K562 (cell line): Measurements from ENCODE around the gene CLSTN1. TPM values are rescaled to one million over a fixed set of nuclear protein-coding genes. Genes with fewer than 3 reads are reported as not detected.

Experiments used
- BACH1 ChIP-seq: fragments of 200-800 bp; sonication (Bioruptor generic); IDR thresholded peaks from 2 replicates; pipeline ENCODE4 v1.6.1; 2016; ENCODE audit warnings: missing genetic modification characterization, missing compliant biosample characterization
- CBX1 ChIP-seq: sonication (generic); IDR thresholded peaks from 2 replicates; pipeline ENCODE4 v1.6.1; 2016; ENCODE audit warnings: antibody characterized with exemption, low read depth, mild to moderate bottlenecking
- DDX20 ChIP-seq: fragments of 450-650 bp; IDR thresholded peaks from 2 replicates; pipeline ENCODE4 v1.6.1; 2016; ENCODE audit warnings: missing genetic modification characterization, low read depth, mild to moderate bottlenecking, missing compliant biosample characterization, moderate library complexity
- E4F1 ChIP-seq: fragments of 250-450 bp; sonication (Bioruptor Pico); IDR thresholded peaks from 2 replicates; pipeline ENCODE4 v1.5.0; 2021; ENCODE audit warnings: mild to moderate bottlenecking, borderline replicate concordance
- EZH2 ChIP-seq: IDR thresholded peaks from 2 replicates; pipeline ENCODE4 v1.6.1; 2012; ENCODE audit warnings: low read depth, mild to moderate bottlenecking, inconsistent platforms, low read length, borderline replicate concordance
- FOSL1 ChIP-seq: fragments of 200-800 bp; sonication (Bioruptor generic); conservative IDR thresholded peaks from 2 replicates; pipeline ENCODE4 v1.6.1; 2016; ENCODE audit warnings: missing genetic modification characterization, missing compliant biosample characterization
- FOXK2 ChIP-seq, 2 experiments: fragments of 450-650 bp; IDR thresholded peaks in 1 of 2; conservative IDR thresholded peaks in 1 of 2; 2 replicates each; pipeline ENCODE4 v1.6.1; 2016; ENCODE audit warnings: low read depth in 2 of 2, mild to moderate bottlenecking in 1 of 2
- HOXB6 ChIP-seq: fragments of 250-450 bp; sonication (Bioruptor Pico); IDR thresholded peaks from 2 replicates; pipeline ENCODE4 v1.5.1; 2022; ENCODE audit warnings: mild to moderate bottlenecking, borderline replicate concordance
- KLF13 ChIP-seq: fragments of 450-650 bp; IDR thresholded peaks from 2 replicates; pipeline ENCODE4 v1.6.1; 2016; ENCODE audit warnings: missing genetic modification characterization, low read depth, mild to moderate bottlenecking, missing compliant biosample characterization, moderate library complexity, borderline replicate concordance
- MEIS2 ChIP-seq: fragments of 450-650 bp; IDR thresholded peaks from 2 replicates; pipeline ENCODE4 v1.6.1; 2014; ENCODE audit warnings: mild to moderate bottlenecking; ENCODE audit not compliant: partially characterized antibody
- MTA3 ChIP-seq: fragments of 450-650 bp; formaldehyde crosslinking; IDR thresholded peaks from 2 replicates; pipeline ENCODE4 v1.6.1; 2017; ENCODE audit warnings: mild to moderate bottlenecking, borderline replicate concordance
- MYNN ChIP-seq, 2 experiments: sonication (generic); formaldehyde crosslinking in 1 of 2; IDR thresholded peaks; 2 replicates each; pipeline versions ENCODE4 v1.5.0 to v1.6.1; 2016 to 2020; ENCODE audit warnings: antibody characterized with exemption in 1 of 2, missing genetic modification reagents in 1 of 2
- NCOA4 ChIP-seq: fragments of 450-650 bp; IDR thresholded peaks from 2 replicates; pipeline ENCODE4 v1.6.1; 2018; ENCODE audit warnings: mild to moderate bottlenecking; ENCODE audit not compliant: partially characterized antibody
- NRF1 ChIP-seq, 2 experiments: fragments of 450-650 bp; IDR thresholded peaks in 1 of 2; conservative IDR thresholded peaks in 1 of 2; 2 replicates each; pipeline ENCODE4 v1.6.1; 2014; ENCODE audit warnings: mild to moderate bottlenecking in 2 of 2
- PCBP2 ChIP-seq: fragments of 200-400 bp; formaldehyde crosslinking; IDR thresholded peaks from 2 replicates; pipeline ENCODE4 v1.6.1; 2018; ENCODE audit warnings: low read length, low read depth, mild to moderate bottlenecking, moderate library complexity; ENCODE audit not compliant: poor library complexity, severe bottlenecking
- RHOXF2B ChIP-seq: fragments of 250-450 bp; sonication (Bioruptor Pico); conservative IDR thresholded peaks from 2 replicates; pipeline ENCODE4 v1.5.1; 2021
- SP1 ChIP-seq: sonication (generic); formaldehyde crosslinking; IDR thresholded peaks from 2 replicates; pipeline ENCODE4 v1.8.1; 2022; ENCODE audit warnings: mild to moderate bottlenecking, missing genetic modification reagents
- TRIM24 ChIP-seq, 2 experiments: fragments of 450-650 bp; IDR thresholded peaks; 2 replicates each; pipeline ENCODE4 v1.6.1; 2016
- ZBED1 ChIP-seq: IDR thresholded peaks from 2 replicates; pipeline ENCODE4 v1.6.1; 2014
- ZNF174 ChIP-seq: fragments of 250-450 bp; sonication (Bioruptor Pico); IDR thresholded peaks from 2 replicates; pipeline ENCODE4 v1.4.0; 2020; ENCODE audit warnings: mild to moderate bottlenecking
- ZNF695 ChIP-seq: fragments of 450-650 bp; formaldehyde crosslinking; IDR thresholded peaks from 2 replicates; pipeline ENCODE4 v1.4.0; 2020; ENCODE audit warnings: mild to moderate bottlenecking, moderate library complexity
- polyA plus RNA-seq, 8 experiments: library from polyadenylated mRNA; depleted of rRNA in 4 of 8; stranded (reverse) in 5 of 8; unstranded in 3 of 8; fragments of >200 nt; fragmentation: Nextera tagmentation in 2 of 8; fragmentation: Illumina TruSeq in 1 of 8; extraction: Ambion mirVana in 2 of 8; extraction: Trizol in 1 of 8; gene quantifications; 2 replicates each; pipeline versions ENCODE4 v1.2.1 to v1.2.3, GENCODE V29; 2011 to 2014; ENCODE audit warnings: inconsistent platforms in 1 of 8, missing spikeins in 1 of 8
- total RNA-seq, 7 experiments: library from RNA; depleted of rRNA in 6 of 7; stranded (reverse); fragments of >200 nt in 6 of 7; fragmentation: Illumina TruSeq in 2 of 7; extraction: Trizol in 2 of 7; gene quantifications; 2 replicates each; pipeline versions ENCODE4 v1.2.1 to v1.2.3, GENCODE V29; 2011 to 2021; ENCODE audit warnings: low replicate concordance in 1 of 7
- TF ChIP-seq, protein P1 (sequence below): fragments of 250-450 bp; sonication (Bioruptor Pico); IDR thresholded peaks from 2 replicates; pipeline ENCODE4 v1.8.0; 2021; ENCODE audit warnings: moderate library complexity, mild to moderate bottlenecking, inconsistent platforms
- TF ChIP-seq, protein P2 (sequence below): fragments of 450-650 bp; IDR thresholded peaks from 2 replicates; pipeline ENCODE4 v1.6.1; 2017; ENCODE audit warnings: antibody characterized with exemption

The CLSTN1 gene
- total and polyA plus RNA-seq, 9 of the 15 experiments (the other 6 are each of a cell fraction or from before 2014, with no cell fraction given) = 1.1 to 32.5 (median 13.3) TPM

GRCh38 chr1:9767964-9768668 lies 55.6 kb downstream of the CLSTN1 start (continued):
- TF ChIP-seq, protein P1, sequence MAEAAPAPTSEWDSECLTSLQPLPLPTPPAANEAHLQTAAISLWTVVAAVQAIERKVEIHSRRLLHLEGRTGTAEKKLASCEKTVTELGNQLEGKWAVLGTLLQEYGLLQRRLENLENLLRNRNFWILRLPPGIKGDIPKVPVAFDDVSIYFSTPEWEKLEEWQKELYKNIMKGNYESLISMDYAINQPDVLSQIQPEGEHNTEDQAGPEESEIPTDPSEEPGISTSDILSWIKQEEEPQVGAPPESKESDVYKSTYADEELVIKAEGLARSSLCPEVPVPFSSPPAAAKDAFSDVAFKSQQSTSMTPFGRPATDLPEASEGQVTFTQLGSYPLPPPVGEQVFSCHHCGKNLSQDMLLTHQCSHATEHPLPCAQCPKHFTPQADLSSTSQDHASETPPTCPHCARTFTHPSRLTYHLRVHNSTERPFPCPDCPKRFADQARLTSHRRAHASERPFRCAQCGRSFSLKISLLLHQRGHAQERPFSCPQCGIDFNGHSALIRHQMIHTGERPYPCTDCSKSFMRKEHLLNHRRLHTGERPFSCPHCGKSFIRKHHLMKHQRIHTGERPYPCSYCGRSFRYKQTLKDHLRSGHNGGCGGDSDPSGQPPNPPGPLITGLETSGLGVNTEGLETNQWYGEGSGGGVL (CRISPR knock-in tag) = no peak
- TF ChIP-seq ZNF695 (CRISPR knock-in tag) (no peak), ZBED1 (no peak), PCBP2 (no peak), HOXB6 (CRISPR knock-in tag) (no peak), CBX1 (0 out of 2 replicates have a peak, but pooled peaks have one; percentile 73), RHOXF2B (CRISPR knock-in tag) (no peak), E4F1 (no peak), EZH2 (no peak), DDX20 (tag) (no peak), MTA3 (no peak), MEIS2 (no peak), MYNN (IDR thresholded peaks at IDR 0.05) (0 out of 2 replicates have a peak, but pooled peaks have one; percentile 10), MYNN (CRISPR knock-in tag; IDR thresholded peaks at IDR 0.05) (no peak), FOXK2 (conservative IDR thresholded peaks at IDR 0.05 in 1 of 2, IDR thresholded peaks at IDR 0.05 in 1 of 2; ENCODE audit: low read depth in 2 of 2) (no peak), SP1 (CRISPR knock-in tag) (no peak), NRF1 (conservative IDR thresholded peaks at IDR 0.05 in 1 of 2, IDR thresholded peaks at IDR 0.05 in 1 of 2) (no peak), ZNF174 (CRISPR knock-in tag) (no peak), NCOA4 (peak; percentile 25), TRIM24 (IDR thresholded peaks at IDR 0.05) (0 out of 4 replicates have a peak, but pooled peaks have one; percentile 18 to 28), BACH1 (tag) (no peak), FOSL1 (no peak), KLF13 (tag) (no peak)
- TF ChIP-seq, protein P2, sequence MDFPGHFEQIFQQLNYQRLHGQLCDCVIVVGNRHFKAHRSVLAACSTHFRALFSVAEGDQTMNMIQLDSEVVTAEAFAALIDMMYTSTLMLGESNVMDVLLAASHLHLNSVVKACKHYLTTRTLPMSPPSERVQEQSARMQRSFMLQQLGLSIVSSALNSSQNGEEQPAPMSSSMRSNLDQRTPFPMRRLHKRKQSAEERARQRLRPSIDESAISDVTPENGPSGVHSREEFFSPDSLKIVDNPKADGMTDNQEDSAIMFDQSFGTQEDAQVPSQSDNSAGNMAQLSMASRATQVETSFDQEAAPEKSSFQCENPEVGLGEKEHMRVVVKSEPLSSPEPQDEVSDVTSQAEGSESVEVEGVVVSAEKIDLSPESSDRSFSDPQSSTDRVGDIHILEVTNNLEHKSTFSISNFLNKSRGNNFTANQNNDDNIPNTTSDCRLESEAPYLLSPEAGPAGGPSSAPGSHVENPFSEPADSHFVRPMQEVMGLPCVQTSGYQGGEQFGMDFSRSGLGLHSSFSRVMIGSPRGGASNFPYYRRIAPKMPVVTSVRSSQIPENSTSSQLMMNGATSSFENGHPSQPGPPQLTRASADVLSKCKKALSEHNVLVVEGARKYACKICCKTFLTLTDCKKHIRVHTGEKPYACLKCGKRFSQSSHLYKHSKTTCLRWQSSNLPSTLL = no peak
